ENCODE data around the gene CELF2. TPM values are rescaled to one million over a fixed set of nuclear protein-coding genes. Genes with fewer than 3 reads are reported as not detected.
A peak's percentile ranks its signal among the peaks of the same experiment; 100 is the strongest.

CELF2 gene
- total RNA-seq, 1 donor from 2014 or later: 31.6 TPM

- peak overlapping the region; percentile 92 for H3K4me2 ChIP-seq
- no peak for TF ChIP-seq EZH2 (IDR thresholded peaks at IDR 0.05)
- no peak for TF ChIP-seq EZH2phosphoT487 (IDR thresholded peaks at IDR 0.05)
- TF ChIP-seq CTCF (IDR thresholded peaks at IDR 0.05): no peak
Measured at GRCh38 chr10:11167233-11167966, 149.7 kb downstream of the CELF2 start.

GRCh38 chr10:11168423-11169090 lies 150.9 kb downstream of the CELF2 start:
- Mint-ChIP-seq H3K27me3 (ENCODE audit: insufficient read depth, low read depth) (peaks cover 9% of the 10 kb centered on the region), H3K4me3 (no peak overlapping the region), H3K27ac (no peak overlapping the region), H3K36me3 (no peaks in the 10 kb centered on the region), H3K9me3 (no peaks in the 10 kb centered on the region), H3K4me1 (peaks cover 21% of the 10 kb centered on the region)
- Histone ChIP-seq H3F3A (ENCODE audit: low read depth) (peaks cover 27% of the 10 kb centered on the region), H4K20me1 (ENCODE audit: low read depth) (peaks cover 4% of the 10 kb centered on the region), H3K4me1 (peaks cover 51% of the 10 kb centered on the region), H2AFZ (replicated peaks) (no peak overlapping the region), H3K27me3 (no peaks in the 10 kb centered on the region), H3K36me3 (no peaks in the 10 kb centered on the region), H3K4me2 (peak overlapping the region; percentile 63), H3K79me2 (ENCODE audit: low read depth) (peaks cover 62% of the 10 kb centered on the region), H3K4me3 (no peak overlapping the region), H3K9me3 (ENCODE audit: low read depth) (no peaks in the 10 kb centered on the region), H3K27ac (no peak overlapping the region), H3K9ac (no peak overlapping the region)
- DNase-seq (ENCODE audit: low spot score): no peak
- no peak for TF ChIP-seq EZH2 (IDR thresholded peaks at IDR 0.05)
- TF ChIP-seq EZH2phosphoT487 (IDR thresholded peaks at IDR 0.05): no peak
- TF ChIP-seq CTCF (IDR thresholded peaks at IDR 0.05): no peak

More at GRCh38 chr10:11167233-11167966, 149.7 kb downstream of the CELF2 start:
- Histone ChIP-seq H3K79me2 (ENCODE audit: low read depth) (peaks cover 56% of the 10 kb centered on the region), H2AFZ (replicated peaks) (no peak overlapping the region), H3K4me1 (peaks cover 52% of the 10 kb centered on the region), H3K36me3 (no peaks in the 10 kb centered on the region), H3K9ac (no peak overlapping the region), H4K20me1 (ENCODE audit: low read depth) (peaks cover 4% of the 10 kb centered on the region), H3K9me3 (ENCODE audit: low read depth) (no peaks in the 10 kb centered on the region), H3K4me3 (peak overlapping the region; percentile 74), H3F3A (ENCODE audit: low read depth) (peaks cover 38% of the 10 kb centered on the region), H3K27me3 (no peaks in the 10 kb centered on the region), H3K27ac (no peak overlapping the region)
- DNase-seq (ENCODE audit: low spot score): no peak
- Mint-ChIP-seq H3K36me3 (no peaks in the 10 kb centered on the region), H3K4me3 (no peak overlapping the region), H3K27ac (no peak overlapping the region), H3K9me3 (no peaks in the 10 kb centered on the region), H3K27me3 (ENCODE audit: insufficient read depth, low read depth) (peaks cover 9% of the 10 kb centered on the region), H3K4me1 (peaks cover 29% of the 10 kb centered on the region)

GRCh38 chr10:11169976-11170375 lies 152.3 kb downstream of the CELF2 start:
- H3K4me1 ChIP-seq: peaks cover 43% of the 10 kb centered on the region
- H4K20me1 ChIP-seq (ENCODE audit: low read depth): peaks cover 4% of the 10 kb centered on the region
- no peak overlapping the region for H2AFZ ChIP-seq (replicated peaks)
- TF ChIP-seq EZH2phosphoT487 (IDR thresholded peaks at IDR 0.05) (no peak), CTCF (IDR thresholded peaks at IDR 0.05) (no peak), EZH2 (IDR thresholded peaks at IDR 0.05) (no peak)
- no peak for DNase-seq (ENCODE audit: low spot score)
- Mint-ChIP-seq H3K4me1 (peaks cover 9% of the 10 kb centered on the region), H3K4me3 (no peak overlapping the region), H3K27me3 (ENCODE audit: insufficient read depth, low read depth) (peaks cover 5% of the 10 kb centered on the region), H3K36me3 (peaks cover under 1% of the 10 kb centered on the region), H3K9me3 (no peaks in the 10 kb centered on the region), H3K27ac (no peak overlapping the region)
- no peak overlapping the region for H3K27ac ChIP-seq
- no peaks in the 10 kb centered on the region for H3K27me3 ChIP-seq
- no peaks in the 10 kb centered on the region for H3K9me3 ChIP-seq (ENCODE audit: low read depth)
- H3F3A ChIP-seq (ENCODE audit: low read depth): peaks cover 12% of the 10 kb centered on the region
- H3K4me3 ChIP-seq: no peak overlapping the region
- no peak overlapping the region for H3K4me2 ChIP-seq
- H3K79me2 ChIP-seq (ENCODE audit: low read depth): peaks cover 71% of the 10 kb centered on the region
- no peaks in the 10 kb centered on the region for H3K36me3 ChIP-seq
- no peak overlapping the region for H3K9ac ChIP-seq
